H1 (cell line): ENCODE data around the gene HIVEP2. TPM values are rescaled to one million over a fixed set of nuclear protein-coding genes. Genes with fewer than 3 reads are reported as not detected.

Experiments used
- EZH2 ChIP-seq: fragments of 200-600 bp; sonication (generic); IDR thresholded peaks from 2 replicates; pipeline ENCODE4 v1.7.1; 2012; ENCODE audit warnings: low read depth, mild to moderate bottlenecking, moderate library complexity, low read length, inconsistent platforms; ENCODE audit not compliant: severe bottlenecking
- GABPA ChIP-seq: IDR thresholded peaks from 2 replicates; pipeline ENCODE4 v1.6.1; 2011; ENCODE audit warnings: mild to moderate bottlenecking, low read length, moderate library complexity, borderline replicate concordance; ENCODE audit not compliant: insufficient read depth
- polyA plus RNA-seq, 7 experiments: library from polyadenylated mRNA; depleted of rRNA in 3 of 7; stranded (reverse) in 5 of 7; unstranded in 2 of 7; fragments of >200 nt in 5 of 7; fragments of 200-250 nt in 2 of 7; gene quantifications; 1 replicate in 5 of 7; 2 replicates in 1 of 7; 4 replicates in 1 of 7; pipeline versions ENCODE4 v1.2.1 to v1.2.3, GENCODE V29; 2011 to 2013; ENCODE audit warnings: missing spikeins in 2 of 7, mixed read lengths in 2 of 7
- total RNA-seq: library from RNA; stranded (reverse); fragmentation: NEBNext Ultra II Directional; extraction: Animal tissue kit (Norgen Biotek cat#: 25700); gene quantifications from 2 replicates; pipeline ENCODE4 v1.2.1, GENCODE V29; 2021

HIVEP2 gene
- total and polyA plus RNA-seq, 2 of the 8 experiments (the other 6 are each of a cell fraction or from before 2014, with no cell fraction given), result 2.2 to 6.1 TPM

- TF ChIP-seq GABPA, result no peak
- TF ChIP-seq EZH2, result no peak
Measured at GRCh38 chr6:142718667-142719191, 226.2 kb downstream of the HIVEP2 start (continued).
